Neural cell (in vitro differentiated cells): Measurements from ENCODE around the gene COQ7. TPM values are rescaled to one million over a fixed set of nuclear protein-coding genes. Genes with fewer than 3 reads are reported as not detected.

Experiments
- H2AFZ ChIP-seq: fragments of 200-600, 300-800 bp; sonication (generic), shearing (Covaris generic); 2 replicates; pipeline ENCODE4 v1.6.0; 2014; ENCODE audit warnings: low read depth, mild to moderate bottlenecking, antibody characterized with exemption, low read length, moderate library complexity
- H3F3A ChIP-seq: fragments of 200-600 bp; shearing (Covaris generic); 2 replicates; pipeline ENCODE4 v1.6.1; 2016; ENCODE audit warnings: mild to moderate bottlenecking, moderate library complexity, mixed read lengths, antibody characterized with exemption, low read length; ENCODE audit not compliant: insufficient read depth, poor library complexity, severe bottlenecking
- H3K27ac ChIP-seq: fragments of 200-600, 300-800 bp; sonication (generic), shearing (Covaris generic); 2 replicates; pipeline ENCODE4 v1.5.1; 2014; ENCODE audit warnings: mild to moderate bottlenecking, low read length, moderate library complexity
- H3K27me3 ChIP-seq: fragments of 300-800, 200-600 bp; sonication (generic), shearing (Covaris generic); 2 replicates; pipeline ENCODE4 v1.6.0; 2014; ENCODE audit warnings: mild to moderate bottlenecking, low read depth, low read length, moderate library complexity; ENCODE audit not compliant: insufficient read depth
- H3K36me3 ChIP-seq: fragments of 300-800, 200-600 bp; sonication (generic), shearing (Covaris generic); 2 replicates; pipeline ENCODE4 v1.5.1; 2014; ENCODE audit warnings: mild to moderate bottlenecking, antibody characterized with exemption, low read length, moderate library complexity; ENCODE audit not compliant: insufficient read depth
- H3K4me2 ChIP-seq: fragments of 300-800, 200-600 bp; sonication (generic), shearing (Covaris generic); 2 replicates; pipeline ENCODE4 v1.6.0; 2014; ENCODE audit warnings: mild to moderate bottlenecking, low read length
- H3K4me3 ChIP-seq: fragments of 300-800, 200-600 bp; sonication (generic), shearing (Covaris generic); 2 replicates; pipeline ENCODE4 v1.5.1; 2014; ENCODE audit warnings: mild to moderate bottlenecking, low read length, moderate library complexity
- H3K79me2 ChIP-seq: fragments of 200-600 bp; shearing (Covaris generic); replicated peaks from 2 replicates; pipeline ENCODE4 v1.6.0; 2014; ENCODE audit warnings: mild to moderate bottlenecking, low read length, moderate library complexity; ENCODE audit not compliant: insufficient read depth
- H3K9ac ChIP-seq: fragments of 300-800, 200-600 bp; sonication (generic), shearing (Covaris generic); 2 replicates; pipeline ENCODE4 v1.6.1; 2016; ENCODE audit warnings: mild to moderate bottlenecking, low read length, mixed read lengths
- H3K9me2 ChIP-seq: fragments of 200-600 bp; shearing (Covaris generic); 2 replicates; pipeline ENCODE4 v1.6.1; 2016; ENCODE audit warnings: mild to moderate bottlenecking, low read length, mixed read lengths; ENCODE audit not compliant: insufficient read depth
- H3K9me3 ChIP-seq: fragments of 200-600, 300-800 bp; sonication (generic), shearing (Covaris generic); 2 replicates; pipeline ENCODE4 v1.6.1; 2016; ENCODE audit warnings: mild to moderate bottlenecking, mixed run types, low read length, moderate library complexity, mixed read lengths
- H4K20me1 ChIP-seq: fragments of 200-600 bp; shearing (Covaris generic); 2 replicates; pipeline ENCODE4 v1.6.1; 2016; ENCODE audit warnings: mild to moderate bottlenecking, mixed run types; ENCODE audit not compliant: insufficient read depth
- EP300 ChIP-seq: fragments of 450-650 bp; conservative IDR thresholded peaks from 2 replicates; pipeline ENCODE4 v1.6.1; 2014; ENCODE audit warnings: antibody characterized with exemption, mild to moderate bottlenecking, moderate library complexity; ENCODE audit not compliant: poor library complexity, severe bottlenecking
- EZH2 ChIP-seq: fragments of 200-600, 300-800 bp; shearing (Covaris generic), sonication (generic); IDR thresholded peaks from 2 replicates; pipeline ENCODE4 v1.6.1; 2014; ENCODE audit warnings: antibody characterized with exemption, low read length, borderline replicate concordance, mild to moderate bottlenecking; ENCODE audit not compliant: insufficient read depth, poor library complexity, severe bottlenecking
- MXI1 ChIP-seq: fragments of 450-650 bp; conservative IDR thresholded peaks from 2 replicates; pipeline ENCODE4 v1.6.1; 2014; ENCODE audit warnings: antibody characterized with exemption, mild to moderate bottlenecking; ENCODE audit not compliant: poor library complexity, severe bottlenecking
- POLR2AphosphoS5 ChIP-seq: IDR thresholded peaks from 2 replicates; pipeline ENCODE4 v1.6.1; 2012
- RAD21 ChIP-seq: fragments of 450-650 bp; conservative IDR thresholded peaks from 2 replicates; pipeline ENCODE4 v1.6.1; 2014; ENCODE audit warnings: antibody characterized with exemption, mild to moderate bottlenecking, moderate library complexity
- SMC3 ChIP-seq: fragments of 450-650 bp; conservative IDR thresholded peaks from 2 replicates; pipeline ENCODE4 v1.6.1; 2014; ENCODE audit warnings: antibody characterized with exemption, mild to moderate bottlenecking, moderate library complexity; ENCODE audit not compliant: poor library complexity
- TAF1 ChIP-seq: IDR thresholded peaks from 2 replicates; pipeline ENCODE4 v1.6.1; 2012; ENCODE audit warnings: low read depth
- polyA plus RNA-seq: library from polyadenylated mRNA; depleted of rRNA; stranded (reverse); fragments of >200 nt; gene quantifications from 2 replicates; pipeline ENCODE4 v1.2.3, GENCODE V29; 2014
- TF ChIP-seq, protein P1 (sequence below): fragments of 450-650 bp; IDR thresholded peaks from 2 replicates; pipeline ENCODE4 v1.5.1; 2014; ENCODE audit warnings: antibody characterized with exemption, mild to moderate bottlenecking, moderate library complexity; ENCODE audit not compliant: poor library complexity, severe bottlenecking
- TF ChIP-seq, protein P2 (sequence below): IDR thresholded peaks from 2 replicates; pipeline ENCODE4 v1.6.1; 2012; ENCODE audit warnings: borderline replicate concordance

COQ7 gene
- polyA plus RNA-seq, 1 donor from 2014 or later, result 38.5 TPM

DNA sequence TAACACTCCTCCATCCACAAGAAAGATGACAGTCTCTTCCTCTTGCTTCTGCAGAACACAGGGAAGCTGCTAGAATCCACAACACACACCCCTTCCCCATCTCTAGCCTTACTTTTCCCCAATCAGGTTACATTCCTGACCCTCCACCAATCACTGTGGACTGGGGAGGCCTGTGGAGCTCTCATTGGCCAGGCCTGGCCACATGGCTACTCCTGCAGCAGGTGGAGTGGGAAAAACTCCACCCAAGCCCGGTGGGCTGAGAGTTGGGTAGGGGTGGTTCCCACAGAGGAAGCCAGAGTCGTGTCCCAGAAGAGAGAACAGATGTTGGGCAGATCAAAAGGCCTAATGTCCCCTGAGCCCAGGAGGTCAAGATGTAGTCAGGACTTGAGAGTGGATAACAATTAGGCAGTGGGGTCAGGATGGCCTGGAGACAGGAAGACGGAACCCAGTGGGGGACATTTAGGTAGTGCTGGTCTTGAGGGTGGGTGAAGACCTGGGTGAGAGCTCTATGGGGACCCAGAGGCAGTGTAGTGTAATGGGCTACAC lies 22.1 kb downstream of the COQ7 start:
- no peaks in the 10 kb centered on the region for H3K9me2 ChIP-seq
- no peaks in the 10 kb centered on the region for H3K79me2 ChIP-seq
- no peak overlapping the region for H3K4me3 ChIP-seq
- H3K27me3 ChIP-seq, result no peaks in the 10 kb centered on the region
- H2AFZ ChIP-seq, result no peak overlapping the region
- H3K4me2 ChIP-seq, result no peak overlapping the region
- H3K36me3 ChIP-seq, result no peaks in the 10 kb centered on the region
- no peaks in the 10 kb centered on the region for H3F3A ChIP-seq
- no peak overlapping the region for H3K9ac ChIP-seq
- H3K9me3 ChIP-seq, result no peaks in the 10 kb centered on the region
- H3K27ac ChIP-seq, result no peak overlapping the region
- no peaks in the 10 kb centered on the region for H4K20me1 ChIP-seq
- TF ChIP-seq MXI1, result no peak
- TF ChIP-seq EZH2, result no peak
- TF ChIP-seq SMC3, result no peak
- TF ChIP-seq POLR2AphosphoS5, result no peak
- TF ChIP-seq, protein P1, sequence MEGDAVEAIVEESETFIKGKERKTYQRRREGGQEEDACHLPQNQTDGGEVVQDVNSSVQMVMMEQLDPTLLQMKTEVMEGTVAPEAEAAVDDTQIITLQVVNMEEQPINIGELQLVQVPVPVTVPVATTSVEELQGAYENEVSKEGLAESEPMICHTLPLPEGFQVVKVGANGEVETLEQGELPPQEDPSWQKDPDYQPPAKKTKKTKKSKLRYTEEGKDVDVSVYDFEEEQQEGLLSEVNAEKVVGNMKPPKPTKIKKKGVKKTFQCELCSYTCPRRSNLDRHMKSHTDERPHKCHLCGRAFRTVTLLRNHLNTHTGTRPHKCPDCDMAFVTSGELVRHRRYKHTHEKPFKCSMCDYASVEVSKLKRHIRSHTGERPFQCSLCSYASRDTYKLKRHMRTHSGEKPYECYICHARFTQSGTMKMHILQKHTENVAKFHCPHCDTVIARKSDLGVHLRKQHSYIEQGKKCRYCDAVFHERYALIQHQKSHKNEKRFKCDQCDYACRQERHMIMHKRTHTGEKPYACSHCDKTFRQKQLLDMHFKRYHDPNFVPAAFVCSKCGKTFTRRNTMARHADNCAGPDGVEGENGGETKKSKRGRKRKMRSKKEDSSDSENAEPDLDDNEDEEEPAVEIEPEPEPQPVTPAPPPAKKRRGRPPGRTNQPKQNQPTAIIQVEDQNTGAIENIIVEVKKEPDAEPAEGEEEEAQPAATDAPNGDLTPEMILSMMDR, result no peak
- TF ChIP-seq TAF1, result no peak
- no peak for TF ChIP-seq RAD21
- TF ChIP-seq, protein P2, sequence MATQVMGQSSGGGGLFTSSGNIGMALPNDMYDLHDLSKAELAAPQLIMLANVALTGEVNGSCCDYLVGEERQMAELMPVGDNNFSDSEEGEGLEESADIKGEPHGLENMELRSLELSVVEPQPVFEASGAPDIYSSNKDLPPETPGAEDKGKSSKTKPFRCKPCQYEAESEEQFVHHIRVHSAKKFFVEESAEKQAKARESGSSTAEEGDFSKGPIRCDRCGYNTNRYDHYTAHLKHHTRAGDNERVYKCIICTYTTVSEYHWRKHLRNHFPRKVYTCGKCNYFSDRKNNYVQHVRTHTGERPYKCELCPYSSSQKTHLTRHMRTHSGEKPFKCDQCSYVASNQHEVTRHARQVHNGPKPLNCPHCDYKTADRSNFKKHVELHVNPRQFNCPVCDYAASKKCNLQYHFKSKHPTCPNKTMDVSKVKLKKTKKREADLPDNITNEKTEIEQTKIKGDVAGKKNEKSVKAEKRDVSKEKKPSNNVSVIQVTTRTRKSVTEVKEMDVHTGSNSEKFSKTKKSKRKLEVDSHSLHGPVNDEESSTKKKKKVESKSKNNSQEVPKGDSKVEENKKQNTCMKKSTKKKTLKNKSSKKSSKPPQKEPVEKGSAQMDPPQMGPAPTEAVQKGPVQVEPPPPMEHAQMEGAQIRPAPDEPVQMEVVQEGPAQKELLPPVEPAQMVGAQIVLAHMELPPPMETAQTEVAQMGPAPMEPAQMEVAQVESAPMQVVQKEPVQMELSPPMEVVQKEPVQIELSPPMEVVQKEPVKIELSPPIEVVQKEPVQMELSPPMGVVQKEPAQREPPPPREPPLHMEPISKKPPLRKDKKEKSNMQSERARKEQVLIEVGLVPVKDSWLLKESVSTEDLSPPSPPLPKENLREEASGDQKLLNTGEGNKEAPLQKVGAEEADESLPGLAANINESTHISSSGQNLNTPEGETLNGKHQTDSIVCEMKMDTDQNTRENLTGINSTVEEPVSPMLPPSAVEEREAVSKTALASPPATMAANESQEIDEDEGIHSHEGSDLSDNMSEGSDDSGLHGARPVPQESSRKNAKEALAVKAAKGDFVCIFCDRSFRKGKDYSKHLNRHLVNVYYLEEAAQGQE, result no peak
- no peak for TF ChIP-seq EP300

- Histone ChIP-seq H3K79me2 (no peaks in the 10 kb centered on the region), H3K27me3 (no peaks in the 10 kb centered on the region), H2AFZ (no peak overlapping the region), H3K27ac (no peak overlapping the region), H3K9ac (no peak overlapping the region), H3K4me2 (no peak overlapping the region), H3K9me3 (no peaks in the 10 kb centered on the region), H3K9me2 (no peaks in the 10 kb centered on the region), H4K20me1 (no peaks in the 10 kb centered on the region), H3F3A (no peaks in the 10 kb centered on the region), H3K4me3 (no peak overlapping the region), H3K36me3 (no peaks in the 10 kb centered on the region)
- TF ChIP-seq TAF1, result no peak
- TF ChIP-seq SMC3, result no peak
- TF ChIP-seq, protein P2, result no peak
- no peak for TF ChIP-seq RAD21
- TF ChIP-seq, protein P1, result no peak
- TF ChIP-seq EZH2, result no peak
- TF ChIP-seq POLR2AphosphoS5, result no peak
- no peak for TF ChIP-seq EP300
- TF ChIP-seq MXI1, result no peak
Measured at GRCh38 chr16:19090916-19091315, 23.5 kb downstream of the COQ7 start.
